Activated CD4-positive, alpha-beta T cell treated with anti-CD3 and anti-CD28 coated beads, Interleukin-2, amount 10 ng/mL, durations not matched to agents 24 days and 14 days (primary cell): Measurements from ENCODE around the gene CPA1. TPM values are rescaled to one million over a fixed set of nuclear protein-coding genes. Genes with fewer than 3 reads are reported as not detected.
A peak's percentile ranks its signal among the peaks of the same experiment; 100 is the strongest.

ENCODE experiments used
- DNase-seq: peaks from one replicate; pipeline ENCODE4 v3.0.0; 2022
- H3K27ac Mint-ChIP-seq: one replicate; pipeline ENCODE4 v1.8.0; 2022; ENCODE audit warnings: mild to moderate bottlenecking, mixed read lengths
- H3K27me3 Mint-ChIP-seq: one replicate; pipeline ENCODE4 v1.8.0; 2022; ENCODE audit warnings: mixed read lengths
- H3K36me3 Mint-ChIP-seq: one replicate; pipeline ENCODE4 v1.8.0; 2022; ENCODE audit warnings: low read depth, mild to moderate bottlenecking, mixed read lengths
- H3K4me1 Mint-ChIP-seq: one replicate; pipeline ENCODE4 v1.8.0; 2021; ENCODE audit warnings: mixed read lengths
- H3K4me3 Mint-ChIP-seq: one replicate; pipeline ENCODE4 v1.8.0; 2022; ENCODE audit warnings: mild to moderate bottlenecking, moderate library complexity, mixed read lengths
- H3K9me3 Mint-ChIP-seq: one replicate; pipeline ENCODE4 v1.8.0; 2021; ENCODE audit warnings: mixed read lengths
- intact Hi-C: fragments of 100-400 bp; cut with micrococcal nuclease; formaldehyde crosslinking; loops from one replicate; pipeline ENCODE4 v1.15.1; 2023
- total RNA-seq: library from RNA; stranded (reverse); gene quantifications from 2 replicates; pipeline ENCODE4 v1.2.3, GENCODE V29; 2022

CPA1 gene
- total RNA-seq, 1 donor from 2014 or later, result not detected

GRCh38 chr7:130349911-130350782 is 30.1 kb upstream of the CPA1 start:
- Mint-ChIP-seq H3K27ac (peak overlapping the region; percentile 21), H3K36me3 (no peaks in the 10 kb centered on the region), H3K4me1 (peaks cover 17% of the 10 kb centered on the region), H3K27me3 (no peaks in the 10 kb centered on the region), H3K4me3 (no peak overlapping the region), H3K9me3 (no peaks in the 10 kb centered on the region)
- intact Hi-C loops, result no loop called here
- DNase-seq, result no peak

GRCh38 chr7:130350945-130351790 is 29.1 kb upstream of the CPA1 start:
- intact Hi-C loops, result no loop called here
- H3K4me3 Mint-ChIP-seq, result peak overlapping the region; percentile 34
- peaks cover 17% of the 10 kb centered on the region for H3K4me1 Mint-ChIP-seq
- H3K27me3 Mint-ChIP-seq, result no peaks in the 10 kb centered on the region
- H3K9me3 Mint-ChIP-seq, result no peaks in the 10 kb centered on the region
- H3K27ac Mint-ChIP-seq, result peak overlapping the region; percentile 53
- DNase-seq, result no peak
- no peaks in the 10 kb centered on the region for H3K36me3 Mint-ChIP-seq

- H3K4me1 Mint-ChIP-seq, result peaks cover 17% of the 10 kb centered on the region
- H3K36me3 Mint-ChIP-seq, result no peaks in the 10 kb centered on the region
- no peak for DNase-seq
- H3K9me3 Mint-ChIP-seq, result no peaks in the 10 kb centered on the region
- no peaks in the 10 kb centered on the region for H3K27me3 Mint-ChIP-seq
- H3K27ac Mint-ChIP-seq, result no peak overlapping the region
- intact Hi-C loops, result no loop called here
- H3K4me3 Mint-ChIP-seq, result no peak overlapping the region
These were observed 28.6 kb upstream of the CPA1 start for GRCh38 chr7:130351791-130352090.

DNA sequence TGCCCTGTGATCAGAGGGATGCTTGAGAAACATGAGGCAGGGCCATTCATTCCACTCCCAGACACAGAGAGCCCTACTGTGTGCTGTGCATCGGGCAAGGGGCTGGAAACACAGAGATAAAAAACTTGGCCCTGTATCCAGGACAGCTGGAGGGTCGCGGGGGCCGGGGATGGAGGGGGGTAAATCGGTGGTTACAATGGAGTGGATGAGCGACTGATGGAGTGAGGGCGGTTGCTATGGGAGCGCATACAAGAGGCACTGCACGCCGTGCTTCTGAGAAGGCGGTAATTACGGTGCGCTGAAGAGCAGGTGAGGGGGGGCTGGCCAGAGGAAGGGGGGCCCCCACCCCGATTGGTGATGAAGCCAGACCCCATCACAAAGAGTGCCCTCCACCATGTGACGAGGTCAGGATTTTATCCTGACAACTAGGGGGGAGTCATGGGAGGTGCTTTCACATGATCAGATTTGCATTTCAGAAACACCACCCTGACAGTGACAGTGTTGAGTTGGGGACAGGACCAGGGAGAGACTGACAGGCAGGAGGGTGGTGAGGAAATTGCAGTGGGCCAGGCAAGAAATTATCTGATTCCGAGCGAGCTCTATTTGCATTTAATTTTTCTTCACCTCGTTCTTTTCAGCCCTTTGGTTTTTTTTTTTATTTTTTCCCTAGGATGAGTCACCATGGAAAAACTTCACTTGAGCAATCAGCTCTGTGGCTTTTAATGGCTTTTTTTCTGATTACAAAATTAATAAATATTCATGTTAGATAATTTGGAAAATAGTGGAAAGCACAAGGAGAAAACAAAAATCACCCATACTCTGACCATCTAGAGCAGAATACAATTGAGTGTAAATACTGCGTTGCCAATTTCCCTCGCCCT is 27.9 kb upstream of the CPA1 start:
- peaks cover 17% of the 10 kb centered on the region for H3K4me1 Mint-ChIP-seq
- intact Hi-C loops, result no loop called here

DNA sequence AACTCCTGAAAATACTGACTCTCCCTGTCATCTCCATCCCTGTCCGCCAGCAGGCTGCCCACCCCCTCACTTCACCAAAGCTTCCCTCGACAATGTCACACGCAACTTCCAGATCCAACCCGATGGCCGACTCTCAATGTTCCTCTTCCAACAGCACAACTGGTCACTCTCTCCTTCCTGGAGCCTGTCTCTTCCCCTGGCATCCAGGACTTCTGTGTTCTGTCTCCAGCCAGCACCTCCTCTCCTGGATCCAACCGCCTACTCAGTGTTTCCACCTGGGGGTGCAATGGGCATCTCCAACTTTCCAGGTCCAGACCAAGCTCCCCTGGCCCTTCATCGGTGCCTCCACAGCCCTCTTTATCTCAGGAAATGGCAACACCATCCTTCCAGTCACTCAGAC is 27.1 kb upstream of the CPA1 start:
- Mint-ChIP-seq H3K27me3 (no peaks in the 10 kb centered on the region), H3K4me1 (peaks cover 17% of the 10 kb centered on the region), H3K9me3 (no peaks in the 10 kb centered on the region), H3K4me3 (no peak overlapping the region), H3K36me3 (peaks cover under 1% of the 10 kb centered on the region), H3K27ac (no peak overlapping the region)
- DNase-seq, result no peak
- intact Hi-C loops, result no loop called here

More for the DNA sequence above, 27.9 kb upstream of the CPA1 start:
- Mint-ChIP-seq H3K27me3 (no peaks in the 10 kb centered on the region), H3K27ac (no peak overlapping the region), H3K36me3 (no peaks in the 10 kb centered on the region), H3K9me3 (no peaks in the 10 kb centered on the region), H3K4me3 (no peak overlapping the region)
- DNase-seq, result no peak

- intact Hi-C loops, result no loop called here
- H3K4me3 Mint-ChIP-seq, result no peak overlapping the region
- H3K27me3 Mint-ChIP-seq, result no peaks in the 10 kb centered on the region
- DNase-seq, result no peak
- peaks cover 1% of the 10 kb centered on the region for H3K36me3 Mint-ChIP-seq
- no peak overlapping the region for H3K27ac Mint-ChIP-seq
- peaks cover 10% of the 10 kb centered on the region for H3K4me1 Mint-ChIP-seq
- peaks cover 5% of the 10 kb centered on the region for H3K9me3 Mint-ChIP-seq
These were observed 24.0 kb upstream of the CPA1 start for GRCh38 chr7:130356121-130356875.

GRCh38 chr7:130356876-130357611 is 23.2 kb upstream of the CPA1 start:
- H3K9me3 Mint-ChIP-seq, result peaks cover 5% of the 10 kb centered on the region
- H3K27ac Mint-ChIP-seq, result no peak overlapping the region
- H3K4me1 Mint-ChIP-seq, result peaks cover 3% of the 10 kb centered on the region

DNA sequence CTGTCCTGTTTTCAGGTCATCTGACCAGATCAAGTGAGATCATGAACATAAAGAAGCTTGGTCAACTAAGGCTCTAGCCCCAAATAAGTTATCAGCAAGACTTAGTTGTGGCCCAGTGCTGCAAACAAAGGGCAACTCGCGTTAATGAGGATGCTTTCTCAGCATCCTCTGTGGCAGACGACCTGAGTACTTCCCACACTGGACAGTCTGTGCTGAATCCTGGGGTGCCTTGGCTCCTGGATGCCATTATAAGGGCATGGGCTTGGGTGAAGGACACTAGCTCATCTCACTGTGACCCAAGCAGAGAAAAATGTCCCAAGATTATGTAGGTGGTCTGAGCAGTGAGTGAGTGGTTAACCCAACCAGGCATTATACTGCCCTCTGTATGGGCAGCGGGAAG is 21.8 kb upstream of the CPA1 start:
- DNase-seq, result no peak
- H3K27ac Mint-ChIP-seq, result no peak overlapping the region
- peaks cover 1% of the 10 kb centered on the region for H3K36me3 Mint-ChIP-seq
- H3K27me3 Mint-ChIP-seq, result no peaks in the 10 kb centered on the region
- H3K4me3 Mint-ChIP-seq, result no peak overlapping the region
- intact Hi-C loops, result no loop called here
- peaks cover 4% of the 10 kb centered on the region for H3K4me1 Mint-ChIP-seq
- H3K9me3 Mint-ChIP-seq, result peaks cover 5% of the 10 kb centered on the region

More at GRCh38 chr7:130356876-130357611, 23.2 kb upstream of the CPA1 start:
- DNase-seq, result no peak
- Mint-ChIP-seq H3K36me3 (peaks cover 1% of the 10 kb centered on the region), H3K4me3 (no peak overlapping the region), H3K27me3 (no peaks in the 10 kb centered on the region)
- intact Hi-C loops, result no loop called here

- DNase-seq, result no peak
- Mint-ChIP-seq H3K4me1 (peaks cover 7% of the 10 kb centered on the region), H3K4me3 (no peak overlapping the region), H3K27ac (no peak overlapping the region), H3K9me3 (peaks cover 5% of the 10 kb centered on the region), H3K36me3 (peaks cover 1% of the 10 kb centered on the region), H3K27me3 (no peaks in the 10 kb centered on the region)
- intact Hi-C loops, result no loop called here
These were observed 20.9 kb upstream of the CPA1 start for GRCh38 chr7:130359276-130359857.

DNA sequence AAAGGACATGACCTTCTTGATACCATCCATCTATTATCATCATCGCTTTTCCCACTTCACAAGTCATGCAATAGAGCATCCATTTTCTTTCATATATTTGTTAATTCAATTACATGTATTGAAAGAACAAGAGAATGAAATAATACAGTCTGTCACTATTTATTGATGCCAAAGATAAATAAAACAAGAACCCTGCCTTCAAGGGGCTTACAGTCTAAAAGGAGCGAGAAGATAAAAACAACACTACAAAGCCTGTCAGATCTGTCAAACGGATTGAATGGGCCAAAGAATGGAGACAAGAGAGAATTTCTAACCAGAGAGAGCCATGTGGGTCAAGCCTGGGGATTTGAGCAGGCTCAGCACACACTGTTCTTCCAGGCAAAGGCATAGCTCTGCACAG is 19.8 kb upstream of the CPA1 start:
- Mint-ChIP-seq H3K9me3 (peaks cover 5% of the 10 kb centered on the region), H3K4me3 (no peak overlapping the region), H3K36me3 (peaks cover 1% of the 10 kb centered on the region), H3K27ac (no peak overlapping the region), H3K27me3 (no peaks in the 10 kb centered on the region), H3K4me1 (peaks cover 7% of the 10 kb centered on the region)
- intact Hi-C loops, result loop anchor here (10.0 kb wide), 1 partner anchor 286 kb away; the partner anchor contains the start of gene KLHDC10
- no peak for DNase-seq

GRCh38 chr7:130361681-130362080 is 18.6 kb upstream of the CPA1 start:
- intact Hi-C loops, result loop anchor here (10.0 kb wide), 1 partner anchor 287 kb away; the partner anchor contains the start of gene KLHDC10
- Mint-ChIP-seq H3K36me3 (peaks cover 1% of the 10 kb centered on the region), H3K4me3 (no peak overlapping the region), H3K9me3 (peaks cover 5% of the 10 kb centered on the region), H3K4me1 (peaks cover 11% of the 10 kb centered on the region), H3K27me3 (no peaks in the 10 kb centered on the region), H3K27ac (no peak overlapping the region)
- no peak for DNase-seq

GRCh38 chr7:130362251-130362816 is 18.0 kb upstream of the CPA1 start:
- DNase-seq, result no peak
- H3K4me1 Mint-ChIP-seq, result peaks cover 16% of the 10 kb centered on the region
- no peak overlapping the region for H3K27ac Mint-ChIP-seq
- no peak overlapping the region for H3K4me3 Mint-ChIP-seq
- no peaks in the 10 kb centered on the region for H3K27me3 Mint-ChIP-seq
- intact Hi-C loops, result loop anchor here (10.0 kb wide), 1 partner anchor 288 kb away; the partner anchor contains the start of gene KLHDC10
- H3K36me3 Mint-ChIP-seq, result peaks cover 1% of the 10 kb centered on the region
- H3K9me3 Mint-ChIP-seq, result peaks cover 5% of the 10 kb centered on the region
